Vagina (tissue), 2 donors: ENCODE data around the gene KCNH1.

Experiments
- CTCF ChIP-seq, 3 experiments: fragments of 450-650 bp in 2 of 3; fragments of 200-600 bp in 1 of 3; sonication (generic) in 1 of 3; IDR thresholded peaks; one replicate each; pipeline ENCODE4 v1.5.1; 2017 to 2019; ENCODE audit warnings: antibody characterized with exemption in 3 of 3, mild to moderate bottlenecking in 2 of 3, moderate library complexity in 2 of 3
- POLR2A ChIP-seq, 2 donors: fragments of 450-650 bp; IDR thresholded peaks; one replicate each; pipeline ENCODE4 v1.6.1; 2017; ENCODE audit warnings: antibody characterized with exemption in 2 of 2, mild to moderate bottlenecking in 2 of 2, moderate library complexity in 2 of 2
- POLR2AphosphoS5 ChIP-seq, 2 donors: sonication (generic); formaldehyde crosslinking; IDR thresholded peaks; one replicate each; pipeline ENCODE4 v1.9.0; 2017; ENCODE audit warnings: antibody characterized with exemption in 2 of 2, mild to moderate bottlenecking in 2 of 2, low read depth in 1 of 2; ENCODE audit not compliant: insufficient read depth in 1 of 2

GRCh38 chr1:211153932-211154331 is 20.0 kb upstream of the KCNH1 start:
- TF ChIP-seq CTCF (IDR thresholded peaks at IDR 0.05) (no peak), POLR2A (IDR thresholded peaks at IDR 0.05) (no peak), POLR2AphosphoS5 (IDR thresholded peaks at IDR 0.05; ENCODE audit: insufficient read depth in 1 of 2, low read depth in 1 of 2) (no peak)
